Common myeloid progenitor, CD34-positive (primary cell): ENCODE results near the gene PRR13. TPM values are rescaled to one million over a fixed set of nuclear protein-coding genes. Genes with fewer than 3 reads are reported as not detected.
"Not testable (repeated sequence)": the region's sequence is repeated elsewhere in the genome, so short reads cannot be mapped to it uniquely, and the experiment has no call there.

ENCODE experiments used
- CTCF ChIA-PET: fragments of 350-600 bp; sonication (Branson Sonifier 250); formaldehyde crosslinking; loops from one replicate; lab custom pipeline; 2021; ENCODE audit warnings: antibody characterized with exemption; lab: Charles Lee
- POLR2A ChIA-PET: fragments of 350-600 bp; sonication (Branson Sonifier 250); formaldehyde crosslinking; loops from one replicate; lab custom pipeline; 2021; ENCODE audit warnings: antibody characterized with exemption; lab: Charles Lee
- DNase-seq, 3 donors: peaks; one replicate each; pipeline versions ENCODE4 v3.0.0 to v3.0.0-alpha.2; 2013
- H3K27ac ChIP-seq, 2 experiments: 1 replicate in 1 of 2; 2 replicates in 1 of 2; pipeline ENCODE4 v1.7.0; 2013; ENCODE audit warnings: inconsistent platforms in 2 of 2, low read length in 2 of 2, mild to moderate bottlenecking in 2 of 2, low read depth in 1 of 2, moderate library complexity in 1 of 2; ENCODE audit not compliant: severe bottlenecking in 2 of 2, insufficient read depth in 1 of 2, poor library complexity in 1 of 2
- H3K27me3 ChIP-seq, 5 experiments: replicated peaks in 2 of 5; 1 replicate in 3 of 5; 2 replicates in 2 of 5; pipeline versions ENCODE4 v1.6.1 to v1.7.0; 2013; ENCODE audit warnings: low read length in 4 of 5, mild to moderate bottlenecking in 2 of 5, moderate library complexity in 2 of 5, inconsistent platforms in 1 of 5; ENCODE audit not compliant: insufficient read depth in 5 of 5, control insufficient read depth in 4 of 5
- H3K36me3 ChIP-seq, 4 experiments: 1 replicate in 2 of 4; 2 replicates in 2 of 4; pipeline versions ENCODE4 v1.6.1 to v1.7.0; 2013; ENCODE audit warnings: low read length in 3 of 4, control low read depth in 1 of 4, mild to moderate bottlenecking in 1 of 4; ENCODE audit not compliant: control insufficient read depth in 4 of 4, insufficient read depth in 4 of 4
- H3K4me1 ChIP-seq, 4 experiments: 1 replicate in 3 of 4; 2 replicates in 1 of 4; pipeline versions ENCODE4 v1.6.1 to v1.7.1; 2013; ENCODE audit warnings: low read length in 3 of 4, mild to moderate bottlenecking in 3 of 4, control low read depth in 1 of 4, inconsistent platforms in 1 of 4, moderate library complexity in 1 of 4; ENCODE audit not compliant: control insufficient read depth in 4 of 4, insufficient read depth in 4 of 4; ENCODE audit errors: control extremely low read depth in 1 of 4
- H3K4me3 ChIP-seq, 7 experiments: 1 replicate in 4 of 7; 2 replicates in 3 of 7; pipeline versions ENCODE4 v1.5.1 to v1.7.0; 2013; ENCODE audit warnings: mild to moderate bottlenecking in 7 of 7, low read length in 6 of 7, moderate library complexity in 6 of 7, inconsistent platforms in 2 of 7, low read depth in 2 of 7, control low read depth in 1 of 7; ENCODE audit not compliant: insufficient read depth in 4 of 7, control insufficient read depth in 1 of 7; ENCODE audit errors: extremely low read depth in 1 of 7
- H3K9me3 ChIP-seq, 5 experiments: 1 replicate in 4 of 5; 2 replicates in 1 of 5; pipeline versions ENCODE4 v1.6.1 to v1.7.1; 2013; ENCODE audit warnings: low read length in 4 of 5, mild to moderate bottlenecking in 2 of 5, inconsistent platforms in 1 of 5, low read depth in 1 of 5, moderate library complexity in 1 of 5; ENCODE audit not compliant: control insufficient read depth in 4 of 5, insufficient read depth in 2 of 5; ENCODE audit errors: control extremely low read depth in 1 of 5
- whole genome bisulfite sequencing: methylation state at CpG from one replicate; pipeline ENCODE4 v1.1.5; 2013; ENCODE audit not compliant: insufficient coverage; 5-methylcytosine and 5-hydroxymethylcytosine counted together
- polyA plus RNA-seq: library from polyadenylated mRNA; unstranded; fragments of 120-200 nt; gene quantifications from one replicate; pipeline ENCODE4 v1.2.1, GENCODE V29; 2013

PRR13 gene, protein sequence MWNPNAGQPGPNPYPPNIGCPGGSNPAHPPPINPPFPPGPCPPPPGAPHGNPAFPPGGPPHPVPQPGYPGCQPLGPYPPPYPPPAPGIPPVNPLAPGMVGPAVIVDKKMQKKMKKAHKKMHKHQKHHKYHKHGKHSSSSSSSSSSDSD
- polyA plus RNA-seq = 231 TPM

DNA sequence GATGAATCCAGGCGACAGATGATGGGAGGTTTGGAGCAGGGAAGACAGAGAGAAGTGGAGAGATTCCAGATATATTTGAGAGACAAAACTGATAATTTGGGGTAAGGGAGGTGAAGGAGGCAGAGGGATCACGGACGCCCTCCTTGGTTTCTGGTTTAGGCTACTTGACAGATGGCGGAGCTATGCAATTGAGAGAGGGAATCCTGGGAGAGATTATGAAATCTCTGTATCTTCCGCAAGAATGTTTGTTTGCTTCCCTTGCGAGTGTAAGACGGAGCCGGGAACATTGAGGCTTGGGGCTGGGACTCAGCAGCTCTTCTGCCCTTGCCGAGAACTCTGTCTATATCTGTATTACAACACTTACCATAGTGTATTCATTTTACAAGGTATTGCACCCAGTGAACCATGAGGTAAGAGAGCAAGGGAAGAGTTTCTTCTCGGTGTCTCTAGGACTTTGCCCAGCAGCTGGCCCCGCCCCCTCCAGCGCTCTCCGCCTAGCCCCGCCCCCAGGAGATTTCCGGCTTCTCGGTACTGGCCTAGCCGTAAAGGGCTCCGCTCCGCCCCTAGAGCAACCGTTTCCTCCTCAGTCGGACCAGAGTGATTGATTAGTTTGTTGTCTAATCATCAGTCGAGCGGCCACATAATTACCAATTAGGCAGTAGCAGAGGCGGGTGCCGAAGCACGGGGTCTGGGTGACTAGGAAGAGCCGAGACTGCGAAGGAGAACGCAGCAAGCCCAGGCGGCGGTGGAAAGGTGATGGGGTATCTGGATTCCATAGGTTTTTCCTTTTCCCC, at the start of gene PRR13:
Gene PRR13, plus strand, starts transcription at position 695 of the 794 bp plus-strand sequence. CDS start 981 bp downstream, outside the sequence.
- H3K4me3 ChIP-seq = peak within 1 kb of the TSS; percentile 67 to 98 (median 94)
- POLR2A ChIA-PET = interaction anchor here (0.7 to 1.0 kb wide), 3 partner anchors 10 to 62 kb away, joined by 3 read pairs; no protein-coding TSS in a partner anchor
- under 1% methylated on average over 26 of the region's 31 CpGs for WGBS

DNA sequence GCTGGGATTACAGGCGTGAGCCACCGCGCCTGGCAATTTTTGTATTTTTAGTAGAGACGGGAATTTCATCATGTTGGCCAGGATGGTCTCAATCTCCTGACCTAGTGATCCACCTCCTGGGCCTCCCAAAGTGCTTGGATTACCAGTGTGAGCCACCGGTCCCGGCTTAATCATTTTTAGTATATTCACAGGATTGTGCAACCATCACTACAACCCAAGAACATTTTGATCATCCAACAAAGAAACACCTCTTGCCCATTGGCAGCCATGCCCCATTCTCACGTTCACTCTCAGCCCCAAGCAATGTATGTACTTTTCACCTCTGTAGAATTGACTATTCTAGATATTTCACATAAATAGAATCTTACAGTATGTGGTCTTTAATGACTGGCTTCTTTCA, 41.6 kb upstream of the PRR13 start:
- POLR2A ChIA-PET = no interaction called here

More for the DNA sequence above, at the start of gene PRR13:
- Histone ChIP-seq H3K9me3 (no peaks in the 10 kb centered on the region), H3K27me3 (no peaks in the 10 kb centered on the region), H3K4me1 (peaks cover 4 to 24% (median 23%) of the 10 kb centered on the region in 4 experiments), H3K27ac (peak within 1 kb of the TSS; percentile 78 to 92), H3K36me3 (peaks cover 3 to 19% (median 13%) of the 10 kb centered on the region in 4 experiments)
- DNase-seq = peak; percentile 99 to 100 (median 100)
- CTCF ChIA-PET = interaction anchor here (1.3 to 1.5 kb wide), 5 partner anchors 9 to 114 kb away, joined by 3 to 5 read pairs (median 3); no protein-coding TSS in a partner anchor

DNA sequence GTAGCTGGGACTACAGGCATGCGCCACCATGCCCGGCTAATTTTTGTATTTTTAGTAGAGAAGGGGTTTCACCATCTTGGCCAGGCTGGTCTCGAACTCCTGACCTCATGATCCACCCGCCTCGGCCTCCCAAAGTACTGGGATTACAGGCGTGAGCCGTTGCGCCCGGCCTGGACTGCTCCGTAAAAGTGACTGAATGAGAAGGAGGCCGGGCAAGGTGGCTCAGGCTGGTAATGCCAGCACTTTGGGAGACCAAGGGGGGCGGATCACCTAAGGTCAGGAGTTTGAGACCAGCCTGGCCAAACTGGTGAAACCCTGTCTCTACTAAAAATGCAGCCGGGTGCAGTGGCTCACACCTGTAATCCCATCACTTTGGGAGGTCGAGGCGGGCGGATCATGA, 39.2 kb upstream of the PRR13 start:
- 99% methylated on average over 14 of the region's 16 CpGs for WGBS
- H3K27ac ChIP-seq, H3K4me3 ChIP-seq, DNase-seq, POLR2A ChIA-PET, H3K9me3 ChIP-seq, H3K4me1 ChIP-seq, H3K27me3 ChIP-seq: not testable (repeated sequence)
- CTCF ChIA-PET = interaction anchor here (0.6 to 2.3 kb wide), 5 partner anchors 8 to 79 kb away, joined by 3 to 9 read pairs (median 3); no protein-coding TSS in a partner anchor
- H3K36me3 ChIP-seq = peaks cover 2 to 35% (median 8%) of the 10 kb centered on the region in 4 experiments

More for the DNA sequence above, 41.6 kb upstream of the PRR13 start:
- Histone ChIP-seq H3K9me3 (no peaks in the 10 kb centered on the region), H3K36me3 (peaks cover 3 to 26% (median 8%) of the 10 kb centered on the region in 4 experiments), H3K27ac (no peak overlapping the region), H3K27me3 (no peaks in the 10 kb centered on the region), H3K4me3 (no peak overlapping the region), H3K4me1 (no peaks in the 10 kb centered on the region)
- WGBS = 96% methylated on average over 6 of the region's 7 CpGs
- CTCF ChIA-PET = interaction anchor here (2.3 kb wide), 1 partner anchor 11 kb away, joined by 9 read pairs; no protein-coding TSS in a partner anchor
- DNase-seq = no peak

DNA sequence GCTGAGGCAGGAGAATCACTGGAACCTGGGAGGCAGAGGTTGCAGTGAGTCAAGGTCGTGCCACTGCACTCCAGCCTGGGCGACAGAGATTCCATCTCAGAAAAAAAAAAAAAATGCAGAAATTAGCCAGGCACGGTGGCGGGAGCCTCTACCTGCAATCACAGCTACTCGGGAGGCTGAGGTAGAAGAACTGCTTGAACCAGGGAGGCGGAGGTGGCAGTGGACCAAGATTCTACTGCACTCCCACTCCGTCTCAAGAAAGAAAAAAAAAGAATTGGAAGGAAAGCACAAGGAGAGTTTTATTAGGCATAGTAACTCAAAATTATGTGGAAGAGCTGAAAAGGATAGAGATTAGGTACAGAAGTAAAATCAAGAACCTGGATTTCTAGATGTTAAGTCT, 38.7 kb upstream of the PRR13 start:
- Histone ChIP-seq H3K27me3 (no peaks in the 10 kb centered on the region), H3K4me3 (no peak overlapping the region), H3K27ac (no peak overlapping the region), H3K4me1 (no peaks in the 10 kb centered on the region), H3K9me3 (no peaks in the 10 kb centered on the region), H3K36me3 (peaks cover 2 to 35% (median 8%) of the 10 kb centered on the region in 4 experiments)
- ChIA-PET POLR2A (no interaction called here), CTCF (interaction anchor here (1.6 kb wide), 1 partner anchor 58 kb away, joined by 3 read pairs; no protein-coding TSS in a partner anchor)
- 100% methylated on average over 3 of the region's 7 CpGs for WGBS
- DNase-seq = no peak

DNA sequence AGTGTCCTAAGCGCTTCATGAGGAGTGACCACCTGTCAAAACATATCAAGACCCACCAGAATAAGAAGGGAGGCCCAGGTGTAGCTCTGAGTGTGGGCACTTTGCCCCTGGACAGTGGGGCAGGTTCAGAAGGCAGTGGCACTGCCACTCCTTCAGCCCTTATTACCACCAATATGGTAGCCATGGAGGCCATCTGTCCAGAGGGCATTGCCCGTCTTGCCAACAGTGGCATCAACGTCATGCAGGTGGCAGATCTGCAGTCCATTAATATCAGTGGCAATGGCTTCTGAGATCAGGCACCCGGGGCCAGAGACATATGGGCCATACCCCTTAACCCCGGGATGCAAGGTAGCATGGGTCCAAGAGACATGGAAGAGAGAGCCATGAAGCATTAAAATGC, 30.6 kb upstream of the PRR13 start:
- Histone ChIP-seq H3K4me3 (no peak overlapping the region), H3K9me3 (no peaks in the 10 kb centered on the region), H3K4me1 (peaks cover 0 to 29% (median 18%) of the 10 kb centered on the region in 4 experiments), H3K36me3 (peaks cover 28 to 50% (median 41%) of the 10 kb centered on the region in 4 experiments), H3K27ac (no peak overlapping the region), H3K27me3 (no peaks in the 10 kb centered on the region)
- POLR2A ChIA-PET = no interaction called here
- 97% methylated on average over 5 of the region's 5 CpGs for WGBS
- CTCF ChIA-PET = interaction anchor here (0.8 to 3.2 kb wide), 7 partner anchors 10 to 198 kb away, joined by 3 to 20 read pairs (median 3); no protein-coding TSS in a partner anchor
- no peak for DNase-seq

DNA sequence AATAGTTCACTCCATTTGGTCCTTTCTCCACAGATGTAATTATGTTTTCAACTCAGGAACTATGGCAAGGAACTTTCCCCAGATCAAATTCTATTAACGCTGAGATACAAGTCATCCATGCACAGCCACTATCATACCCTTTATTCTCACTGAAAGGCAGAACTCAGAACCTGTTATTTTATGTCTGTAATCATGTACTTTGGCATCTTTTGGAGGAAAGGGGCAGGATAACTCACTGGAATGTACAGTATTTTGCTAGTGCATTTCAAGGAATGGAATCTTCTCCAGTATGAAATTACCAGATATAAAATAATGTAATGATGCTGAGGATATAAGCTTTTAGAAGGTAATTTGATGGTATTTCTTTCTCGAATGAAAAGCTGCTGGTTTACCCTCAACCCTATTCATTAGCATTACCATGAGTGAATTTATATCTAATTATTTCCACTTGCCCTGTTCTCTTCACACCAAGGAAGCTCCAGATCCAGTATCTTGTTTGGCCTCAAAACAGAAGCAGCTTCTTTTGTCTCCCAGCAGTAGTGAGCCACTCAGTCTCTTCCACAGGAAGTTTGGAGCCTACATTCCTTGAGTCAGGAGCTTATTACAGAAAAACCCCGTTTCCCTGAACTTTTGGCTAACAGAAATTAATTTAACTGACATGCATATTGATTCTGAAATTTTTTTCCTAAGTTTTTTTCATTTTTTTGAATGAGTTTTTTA, 27.9 kb upstream of the PRR13 start:
- Histone ChIP-seq H3K9me3 (no peaks in the 10 kb centered on the region), H3K27ac (no peak overlapping the region), H3K4me3 (no peak overlapping the region), H3K36me3 (peaks cover 25 to 36% (median 33%) of the 10 kb centered on the region in 4 experiments), H3K4me1 (peaks cover 0 to 48% (median 31%) of the 10 kb centered on the region in 4 experiments), H3K27me3 (no peaks in the 10 kb centered on the region)
- ChIA-PET CTCF (interaction anchor here (0.7 to 2.5 kb wide), 6 partner anchors 22 to 95 kb away, joined by 3 to 16 read pairs (median 7); partner anchors contain the start of gene AAAS), POLR2A (interaction anchor here (1.3 kb wide), 1 partner anchor 12 kb away, joined by 3 read pairs; no protein-coding TSS in a partner anchor)
- DNase-seq = no peak
- WGBS = no CpG with 5 or more reads among the region's 3 CpGs
